Prostate gland (tissue), 2 donors: ENCODE measurements around the gene DGCR8.

Source experiments
- CTCF ChIP-seq, 4 experiments: fragments of 200-600 bp in 2 of 4; fragments of 450-650 bp in 2 of 4; sonication (generic) in 2 of 4; IDR thresholded peaks; 1 replicate in 3 of 4; 2 replicates in 1 of 4; pipeline ENCODE4 v1.5.1; 2016 to 2019; ENCODE audit warnings: antibody characterized with exemption in 4 of 4, mild to moderate bottlenecking in 2 of 4, moderate library complexity in 2 of 4
- POLR2A ChIP-seq: fragments of 450-650 bp; IDR thresholded peaks from one replicate; pipeline ENCODE4 v1.6.1; 2016; ENCODE audit warnings: antibody characterized with exemption, mild to moderate bottlenecking
- POLR2AphosphoS5 ChIP-seq: sonication (generic); formaldehyde crosslinking; IDR thresholded peaks from one replicate; pipeline ENCODE4 v1.6.1; 2017; ENCODE audit warnings: antibody characterized with exemption

GRCh38 chr22:20126284-20127029, 46.4 kb downstream of the DGCR8 start:
- TF ChIP-seq CTCF (IDR thresholded peaks at IDR 0.05) (no peak), POLR2A (no peak), POLR2AphosphoS5 (no peak)
